HTR-8/SVneo (cell line): Measurements from ENCODE around the gene SNX33.

Source experiments
- DNase-seq: peaks from one replicate; pipeline ENCODE4 v3.0.0; 2011; ENCODE audit warnings: low spot score, mixed read lengths; ENCODE audit not compliant: insufficient read length
- FAIRE-seq: peaks from 2 replicates; lab custom pipeline; 2011; peaks lifted over from hg19 to GRCh38; lab: Jason Lieb, UNC

SNX33 gene

GRCh38 chr15:75640483-75641178, 7.1 kb upstream of the SNX33 start:
- FAIRE-seq = no peak
- DNase-seq = no peak

- DNase-seq (no peak), FAIRE-seq (no peak)
Measured at GRCh38 chr15:75641179-75641503, 6.6 kb upstream of the SNX33 start.

DNA sequence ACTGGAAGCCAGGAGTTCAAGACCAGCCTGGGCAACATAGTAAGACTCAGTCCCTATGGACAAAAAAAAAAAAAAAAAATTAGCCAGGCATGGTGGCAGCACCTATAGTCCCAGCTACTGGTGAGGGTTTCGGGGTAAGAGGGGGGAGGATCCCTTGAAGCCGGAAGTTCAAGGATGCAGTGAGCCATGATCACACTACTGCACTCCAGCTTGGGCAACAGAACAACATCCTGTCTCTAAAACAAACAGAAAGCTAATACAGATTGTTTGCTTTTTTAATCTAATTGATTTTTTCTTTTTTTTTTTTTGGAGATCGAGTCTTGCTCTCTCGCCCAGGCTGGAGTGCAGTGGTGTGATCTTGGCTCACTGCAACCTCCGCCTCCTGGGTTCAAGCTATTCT, 6.1 kb upstream of the SNX33 start:
- no peak for FAIRE-seq

GRCh38 chr15:75644376-75644775, 3.3 kb upstream of the SNX33 start:
- FAIRE-seq (no peak), DNase-seq (no peak)

More for the DNA sequence above, 6.1 kb upstream of the SNX33 start:
- DNase-seq = no peak

- FAIRE-seq (no peak), DNase-seq (no peak)
Measured at GRCh38 chr15:75646112-75646943, 1.4 kb upstream of the SNX33 start.

DNA sequence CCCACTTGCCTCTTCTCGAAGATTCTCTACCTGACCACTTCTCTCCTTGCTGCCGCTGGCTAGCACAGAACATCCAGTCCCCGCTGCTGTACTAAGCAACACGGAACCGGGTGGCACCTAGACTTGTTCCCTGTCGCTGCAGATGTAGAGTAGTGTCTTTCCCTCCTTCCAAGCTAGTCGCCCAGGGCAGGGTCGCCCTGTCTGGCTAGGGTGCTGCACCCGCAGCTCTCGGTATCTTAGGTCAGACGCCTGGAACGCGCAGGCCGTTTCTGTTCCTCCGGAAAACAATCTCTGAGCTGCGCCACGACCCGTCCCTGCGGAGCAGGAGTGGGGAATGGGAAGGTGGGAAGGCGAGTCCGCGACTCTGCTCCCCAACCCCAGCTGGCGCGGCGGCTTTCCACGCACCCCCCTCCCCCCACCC, 758 bp upstream of the SNX33 start:
- DNase-seq (no peak), FAIRE-seq (no peak)

DNA sequence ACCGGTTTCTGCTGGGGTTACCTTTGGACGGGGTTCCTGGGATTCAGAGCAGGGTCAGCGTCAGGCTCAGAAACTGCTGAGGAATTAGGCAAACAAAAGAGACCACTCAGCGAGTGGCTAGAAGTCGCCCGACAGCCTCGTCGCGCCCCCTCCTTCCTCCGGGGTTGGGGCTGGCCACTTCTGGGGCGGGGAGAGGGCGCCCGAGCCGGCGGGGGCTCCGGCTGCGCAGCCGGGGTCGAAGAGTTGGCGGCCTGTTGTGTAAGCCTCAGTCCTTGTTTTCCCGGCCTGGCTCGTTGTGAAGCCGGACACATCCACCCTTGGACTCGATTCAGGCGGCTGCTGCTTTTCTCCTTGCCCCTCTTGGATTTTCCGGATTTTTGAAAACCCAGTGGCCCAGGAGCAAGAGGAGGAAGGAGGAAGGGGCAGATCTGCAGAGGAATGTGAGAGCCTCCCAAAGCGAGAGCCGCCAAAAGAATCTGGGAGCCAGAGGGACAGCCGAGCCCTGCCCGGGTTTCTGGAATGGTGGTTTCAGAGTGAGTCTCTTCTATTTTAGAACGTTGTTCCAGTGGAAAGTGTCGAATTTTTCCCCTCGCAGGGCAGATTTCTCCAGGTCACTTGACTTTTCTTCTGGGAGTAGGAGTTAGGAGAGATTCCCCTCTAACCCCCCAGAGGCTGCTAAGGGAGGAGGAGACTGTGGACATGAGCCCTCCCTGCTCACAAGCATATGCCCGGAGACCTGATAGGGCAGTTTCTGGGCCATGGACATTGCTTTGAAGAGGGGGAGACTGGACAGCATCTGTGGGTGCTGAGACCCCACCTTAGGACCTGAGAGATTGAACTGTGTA, 666 bp downstream of the SNX33 start:
- FAIRE-seq = no peak
- DNase-seq = no peak

DNA sequence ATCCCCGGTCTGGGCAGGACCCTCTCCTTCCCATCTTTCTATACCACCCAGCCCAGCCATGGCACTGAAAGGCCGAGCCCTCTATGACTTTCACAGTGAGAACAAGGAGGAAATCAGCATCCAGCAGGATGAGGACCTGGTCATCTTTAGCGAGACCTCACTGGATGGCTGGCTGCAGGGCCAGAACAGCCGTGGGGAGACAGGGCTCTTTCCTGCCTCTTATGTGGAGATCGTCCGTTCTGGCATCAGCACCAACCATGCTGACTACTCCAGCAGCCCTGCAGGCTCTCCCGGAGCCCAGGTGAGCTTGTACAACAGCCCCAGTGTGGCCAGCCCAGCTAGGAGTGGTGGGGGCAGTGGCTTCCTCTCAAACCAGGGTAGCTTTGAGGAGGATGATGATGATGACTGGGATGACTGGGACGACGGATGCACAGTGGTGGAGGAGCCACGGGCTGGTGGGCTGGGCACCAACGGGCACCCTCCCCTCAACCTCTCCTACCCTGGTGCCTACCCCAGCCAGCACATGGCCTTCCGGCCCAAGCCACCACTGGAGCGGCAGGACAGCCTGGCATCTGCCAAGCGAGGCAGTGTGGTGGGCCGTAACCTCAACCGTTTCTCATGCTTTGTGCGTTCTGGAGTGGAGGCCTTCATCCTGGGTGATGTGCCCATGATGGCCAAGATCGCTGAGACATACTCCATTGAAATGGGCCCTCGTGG, 1.5 kb downstream of the SNX33 start:
- DNase-seq (no peak), FAIRE-seq (no peak)

DNA sequence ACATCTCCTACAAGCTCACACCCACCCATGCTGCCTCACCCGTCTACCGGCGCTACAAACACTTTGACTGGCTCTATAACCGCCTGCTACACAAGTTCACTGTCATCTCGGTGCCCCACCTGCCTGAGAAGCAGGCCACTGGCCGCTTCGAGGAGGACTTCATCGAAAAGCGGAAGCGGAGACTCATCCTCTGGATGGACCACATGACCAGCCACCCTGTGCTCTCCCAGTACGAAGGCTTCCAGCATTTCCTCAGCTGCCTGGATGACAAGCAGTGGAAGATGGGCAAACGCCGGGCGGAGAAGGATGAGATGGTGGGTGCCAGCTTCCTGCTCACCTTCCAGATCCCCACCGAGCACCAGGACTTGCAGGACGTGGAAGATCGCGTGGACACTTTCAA, 2.1 kb downstream of the SNX33 start:
- FAIRE-seq = no peak
- no peak for DNase-seq

DNA sequence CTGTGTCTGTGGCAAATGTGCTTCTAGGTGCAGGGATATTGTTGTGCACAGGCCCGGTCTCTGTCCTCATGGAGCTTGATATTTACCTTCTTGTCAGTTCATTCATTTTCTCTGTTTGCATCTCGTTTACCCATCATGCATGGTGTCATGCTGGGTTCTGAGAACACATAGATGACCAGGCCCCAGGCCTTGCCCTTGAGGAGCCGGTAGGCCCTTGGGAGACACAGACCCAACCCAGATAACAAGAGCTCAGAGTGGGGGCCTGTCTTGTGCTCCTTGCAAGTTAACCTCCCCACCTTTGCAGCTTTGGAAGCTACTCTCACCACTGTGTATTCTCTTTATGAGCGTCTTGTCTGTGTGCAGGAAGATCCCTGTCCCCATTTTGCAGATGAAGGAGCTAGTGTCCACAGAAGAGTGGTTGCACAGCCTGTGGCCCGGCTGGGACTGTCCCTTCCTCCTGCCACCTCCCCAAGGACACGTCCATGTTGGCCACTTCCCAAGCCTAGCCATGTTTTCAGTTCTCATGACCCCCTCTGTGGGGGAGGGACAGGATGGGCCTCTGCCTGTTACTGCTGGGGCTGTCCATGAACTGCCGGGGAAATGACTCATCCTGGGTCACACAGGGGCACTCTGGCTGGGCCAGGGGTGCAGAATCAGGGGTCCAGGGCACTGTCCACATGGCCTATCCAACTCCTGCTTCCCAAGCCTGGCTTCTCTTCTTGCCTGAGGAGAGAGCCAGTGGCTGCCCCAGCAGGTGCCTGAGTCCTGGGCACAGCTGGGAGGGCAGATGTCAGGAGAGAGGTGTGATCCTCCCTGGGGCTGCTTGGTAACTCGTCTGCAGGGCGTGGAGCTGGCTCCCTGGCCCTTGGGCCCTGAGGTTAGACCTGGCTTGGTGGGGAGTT, 3.4 kb downstream of the SNX33 start:
- no peak for FAIRE-seq
- no peak for DNase-seq

DNA sequence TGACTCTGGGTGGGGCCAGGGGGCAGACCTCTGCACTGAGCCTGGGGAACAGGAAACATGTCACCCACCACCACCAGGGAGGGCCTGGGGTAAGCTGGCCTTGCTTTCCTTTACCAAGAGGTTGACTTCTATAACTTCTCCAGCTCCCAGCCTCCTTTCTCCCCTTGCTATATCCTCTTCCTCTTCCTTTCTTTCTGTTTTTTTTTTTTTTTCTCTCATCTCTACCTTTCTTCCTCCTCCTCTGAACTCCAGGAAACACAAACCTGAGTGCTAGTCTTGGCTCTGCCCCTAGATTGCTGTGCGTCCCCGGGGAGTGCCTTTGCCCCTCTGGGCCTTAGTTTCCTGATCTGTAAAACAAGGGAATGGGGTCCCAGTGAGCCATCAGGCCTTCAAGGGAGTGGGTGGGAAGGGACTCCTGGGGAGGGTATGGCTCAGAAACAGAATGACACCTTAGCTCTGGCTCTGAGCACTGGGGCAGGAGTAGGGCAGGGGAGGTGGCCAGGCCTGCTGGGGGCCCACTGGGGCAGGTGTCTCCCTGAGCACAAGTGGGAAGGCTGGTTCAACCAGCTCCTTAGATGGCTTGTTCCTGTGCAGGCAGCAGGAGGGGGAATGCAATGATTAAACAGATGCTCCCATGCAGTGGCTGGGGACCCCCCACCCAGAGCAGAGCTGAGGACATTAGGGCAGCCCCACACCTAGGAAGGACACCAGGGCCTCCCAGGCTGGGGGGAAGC, 4.3 kb downstream of the SNX33 start:
- FAIRE-seq = no peak

GRCh38 chr15:75653347-75653913, 5.7 kb downstream of the SNX33 start:
- FAIRE-seq = no peak
- DNase-seq = no peak

More for the DNA sequence above, 4.3 kb downstream of the SNX33 start:
- no peak for DNase-seq

DNA sequence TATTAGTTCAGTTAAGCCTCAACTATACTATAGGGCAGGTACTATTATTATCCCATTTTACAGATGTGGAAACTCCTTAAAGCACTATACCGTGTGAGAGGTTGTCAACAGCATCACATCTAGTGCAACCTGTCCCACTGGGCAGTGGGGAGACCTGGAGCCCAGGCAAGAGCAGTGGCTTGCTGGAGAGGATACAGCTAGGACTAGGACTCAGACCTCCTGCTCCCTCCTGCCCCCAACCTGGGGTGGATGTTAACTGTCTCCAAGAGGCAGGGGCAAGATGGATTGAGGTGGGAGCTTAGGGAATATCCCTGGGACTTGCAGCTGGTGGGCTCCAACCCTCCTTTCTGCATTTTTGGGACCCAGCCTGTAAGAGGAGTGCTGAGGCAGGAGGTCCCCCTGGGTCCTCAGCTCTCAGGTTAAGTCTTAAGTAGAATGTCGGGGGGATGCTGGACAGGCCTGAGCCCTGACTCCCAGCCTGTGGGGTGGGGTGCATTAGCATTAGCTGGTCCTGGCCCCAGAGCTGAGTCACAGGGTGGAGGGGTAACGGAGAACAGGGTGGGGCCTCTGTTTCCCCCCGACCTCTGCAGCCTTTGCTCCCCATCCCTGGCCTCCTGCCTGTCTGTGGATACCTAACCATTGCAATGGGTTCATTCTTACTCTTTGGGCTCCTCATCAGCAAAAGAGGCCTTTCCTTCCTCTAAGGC, 6.6 kb downstream of the SNX33 start:
- FAIRE-seq (no peak), DNase-seq (no peak)

GRCh38 chr15:75655931-75656330, 8.2 kb downstream of the SNX33 start:
- FAIRE-seq = no peak
- DNase-seq = no peak

DNA sequence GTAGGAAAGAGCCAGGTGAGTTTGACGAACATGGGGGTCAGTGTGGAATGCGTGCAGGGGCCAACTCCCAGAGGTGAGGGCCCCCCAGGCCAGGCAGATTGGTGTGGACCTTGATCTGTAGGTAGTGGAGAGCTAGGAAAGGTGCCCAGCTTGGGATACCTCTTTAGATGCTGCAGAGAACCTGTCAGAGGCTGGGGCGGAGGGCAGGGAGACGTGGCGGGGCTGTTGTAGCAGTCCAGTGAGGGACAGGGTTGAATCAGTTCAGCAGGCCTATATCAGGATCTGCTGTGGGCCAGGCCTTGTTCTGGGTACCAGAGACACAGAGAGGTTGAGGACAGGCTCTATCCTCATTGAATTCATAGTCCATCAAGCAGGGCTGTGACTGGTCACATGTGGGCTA, 8.6 kb downstream of the SNX33 start:
- FAIRE-seq (no peak), DNase-seq (no peak)

DNA sequence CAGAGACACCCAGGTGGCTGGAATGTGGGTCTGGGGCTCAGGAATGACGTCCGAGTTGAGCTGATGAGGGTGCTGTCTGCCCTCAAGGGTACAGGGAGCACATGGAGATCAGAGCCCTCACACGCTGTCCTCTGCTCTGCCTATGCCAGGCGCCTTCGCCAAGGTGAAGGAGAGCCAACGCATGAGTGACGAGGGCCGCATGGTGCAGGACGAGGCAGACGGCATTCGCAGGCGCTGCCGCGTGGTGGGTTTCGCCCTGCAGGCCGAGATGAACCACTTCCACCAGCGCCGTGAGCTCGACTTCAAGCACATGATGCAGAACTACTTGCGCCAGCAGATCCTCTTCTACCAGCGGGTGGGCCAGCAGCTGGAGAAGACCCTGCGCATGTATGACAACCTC, 9.1 kb downstream of the SNX33 start:
- no peak for DNase-seq
- FAIRE-seq = no peak

DNA sequence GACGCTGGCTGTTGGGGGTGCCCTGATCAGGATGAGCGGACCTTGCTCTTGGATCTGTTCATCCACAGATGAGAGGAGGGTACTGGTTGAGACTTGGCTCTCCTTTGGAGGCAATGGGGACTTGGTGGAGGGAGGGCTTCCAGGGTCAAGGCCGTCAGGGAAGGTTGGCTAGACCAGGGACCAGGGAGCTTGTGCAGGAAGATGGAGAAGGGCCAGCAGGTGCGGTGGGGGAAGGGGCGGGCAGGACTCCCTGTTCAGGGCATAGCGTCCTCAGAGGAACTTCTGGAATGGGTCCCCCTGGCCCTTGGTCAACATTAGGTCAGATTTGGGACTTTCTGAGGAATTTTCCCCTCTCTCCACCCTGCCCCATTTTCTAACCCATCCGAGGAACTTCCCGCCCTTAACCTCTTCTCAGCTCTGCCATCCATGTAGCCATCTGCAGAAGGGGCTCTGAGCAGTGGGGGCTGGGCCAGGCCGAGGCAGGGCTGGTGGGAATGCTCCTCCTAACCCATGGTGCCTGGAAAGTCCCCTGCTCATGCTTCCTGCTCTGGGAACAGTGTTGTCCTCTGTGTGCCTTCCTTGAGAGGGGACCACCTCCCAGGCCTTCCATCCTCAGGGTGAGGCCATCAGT, 11.5 kb downstream of the SNX33 start:
- FAIRE-seq (no peak), DNase-seq (no peak)
